HG03159 (cell line): Measurements from ENCODE around the gene FOXD4L5.
"Not testable (repeated sequence)": the region's sequence is repeated elsewhere in the genome, so short reads cannot be mapped to it uniquely, and the experiment has no call there.

ENCODE experiments used
- ATAC-seq: cut with Tn5 transposase; IDR thresholded peaks from one replicate; pipeline ENCODE4 v1.9.1; 2021; ENCODE audit warnings: mild to moderate bottlenecking, moderate library complexity; ENCODE audit not compliant: unreplicated experiment

FOXD4L5 gene

DNA sequence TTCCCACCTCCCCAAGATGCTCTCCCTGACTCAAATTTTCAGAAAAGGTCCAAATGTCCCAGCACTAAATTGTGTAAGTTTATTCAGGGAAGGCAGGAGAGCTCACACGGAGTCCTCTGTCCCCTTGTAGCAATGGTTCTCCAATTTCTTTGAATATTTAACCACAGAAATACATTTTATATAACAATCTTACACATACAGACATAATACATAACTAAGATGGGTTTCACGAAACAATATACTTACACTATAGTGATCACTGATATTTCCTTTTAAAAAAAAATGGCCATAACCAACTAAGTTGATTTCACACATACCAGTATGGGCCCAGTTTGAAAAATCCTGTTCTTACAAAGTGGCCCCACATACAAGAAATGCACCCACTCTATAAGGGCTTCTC is at the start of gene FOXD4L5:
Gene FOXD4L5 (minus strand): TSS at position 101 of the 400 bp plus-strand sequence. CDS start 832 bp downstream, outside the sequence.
- not testable (repeated sequence) for ATAC-seq

DNA sequence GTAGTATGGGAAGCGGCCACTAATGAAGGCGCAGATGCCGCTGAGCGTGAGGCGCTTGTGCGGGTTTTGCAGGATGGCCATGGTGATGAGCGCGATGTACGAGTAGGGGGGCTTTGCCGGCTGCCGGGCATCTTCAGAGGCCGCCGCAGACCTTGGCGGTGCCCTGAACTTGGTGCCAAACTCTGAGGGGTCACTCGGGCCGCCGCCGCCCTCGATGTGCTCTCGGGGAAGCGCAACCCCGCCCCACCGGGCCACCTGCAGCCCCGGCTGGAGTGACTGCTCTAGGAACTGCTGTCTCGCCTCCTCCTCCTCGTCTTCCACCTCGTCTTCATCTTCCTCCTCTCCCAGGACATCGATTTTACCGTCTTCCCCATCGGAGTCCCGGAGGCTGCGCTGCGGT is 1.1 kb downstream of the FOXD4L5 start:
- not testable (repeated sequence) for ATAC-seq

DNA sequence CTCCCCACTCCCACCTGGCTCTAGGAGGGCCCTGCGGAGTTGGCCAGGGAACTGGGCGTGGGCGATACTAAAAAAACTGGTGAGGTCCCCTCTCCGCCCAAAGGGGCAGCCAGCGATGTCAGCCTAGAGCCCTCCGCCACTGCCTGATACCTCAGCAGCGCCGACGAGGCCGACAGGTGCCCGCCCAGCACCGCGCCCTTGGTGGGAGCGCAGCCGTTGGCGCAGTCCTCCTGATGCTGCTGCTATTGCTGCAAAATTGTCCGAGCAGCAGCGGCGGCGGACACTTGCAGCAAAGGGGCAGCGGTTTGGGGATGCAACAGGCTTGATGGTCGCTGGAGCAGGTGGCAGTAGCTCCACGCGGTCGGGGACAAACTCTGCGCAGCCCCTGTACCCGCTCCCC is 2.0 kb downstream of the FOXD4L5 start:
- ATAC-seq, result not testable (repeated sequence)
